HepG2 (cell line): ENCODE results near the gene NFILZ. TPM values are rescaled to one million over a fixed set of nuclear protein-coding genes. Genes with fewer than 3 reads are reported as not detected.

Experiments used
- E2F1 ChIP-seq: sonication (generic); formaldehyde crosslinking; IDR thresholded peaks from 2 replicates; pipeline ENCODE4 v1.5.0; 2020; ENCODE audit warnings: missing genetic modification reagents
- ZNF646 ChIP-seq: sonication (generic); formaldehyde crosslinking; IDR thresholded peaks from 2 replicates; pipeline ENCODE4 v1.9.0; 2021; ENCODE audit warnings: mild to moderate bottlenecking, missing genetic modification reagents
- polyA plus RNA-seq, 8 experiments: library from polyadenylated mRNA; depleted of rRNA in 3 of 8; stranded (reverse) in 7 of 8; unstranded in 1 of 8; fragments of >200 nt; fragmentation: Illumina TruSeq in 4 of 8; extraction: Trizol in 4 of 8; gene quantifications; 2 replicates each; pipeline versions ENCODE4 v1.2.1 to v1.2.3, GENCODE V29; 2011 to 2016; ENCODE audit warnings: low read depth in 4 of 8, missing spikeins in 1 of 8, mixed read lengths in 1 of 8; ENCODE audit not compliant: insufficient read depth in 1 of 8
- total RNA-seq, 5 experiments: library from RNA; depleted of rRNA; stranded (reverse); fragments of >200 nt; fragmentation: Illumina TruSeq; extraction: Trizol; gene quantifications; 2 replicates each; pipeline ENCODE4 v1.2.3, GENCODE V29; 2016; ENCODE audit warnings: low read depth in 1 of 5
- TF ChIP-seq, protein P1 (sequence below): sonication (generic); formaldehyde crosslinking; IDR thresholded peaks from 2 replicates; pipeline ENCODE4 v1.4.0; 2020; ENCODE audit warnings: missing genetic modification reagents, borderline replicate concordance

Gene NFILZ
- total and polyA plus RNA-seq, 2 of the 13 experiments (the other 11 are each of a cell fraction or from before 2014, with no cell fraction given) = not detected

- TF ChIP-seq, protein P1, sequence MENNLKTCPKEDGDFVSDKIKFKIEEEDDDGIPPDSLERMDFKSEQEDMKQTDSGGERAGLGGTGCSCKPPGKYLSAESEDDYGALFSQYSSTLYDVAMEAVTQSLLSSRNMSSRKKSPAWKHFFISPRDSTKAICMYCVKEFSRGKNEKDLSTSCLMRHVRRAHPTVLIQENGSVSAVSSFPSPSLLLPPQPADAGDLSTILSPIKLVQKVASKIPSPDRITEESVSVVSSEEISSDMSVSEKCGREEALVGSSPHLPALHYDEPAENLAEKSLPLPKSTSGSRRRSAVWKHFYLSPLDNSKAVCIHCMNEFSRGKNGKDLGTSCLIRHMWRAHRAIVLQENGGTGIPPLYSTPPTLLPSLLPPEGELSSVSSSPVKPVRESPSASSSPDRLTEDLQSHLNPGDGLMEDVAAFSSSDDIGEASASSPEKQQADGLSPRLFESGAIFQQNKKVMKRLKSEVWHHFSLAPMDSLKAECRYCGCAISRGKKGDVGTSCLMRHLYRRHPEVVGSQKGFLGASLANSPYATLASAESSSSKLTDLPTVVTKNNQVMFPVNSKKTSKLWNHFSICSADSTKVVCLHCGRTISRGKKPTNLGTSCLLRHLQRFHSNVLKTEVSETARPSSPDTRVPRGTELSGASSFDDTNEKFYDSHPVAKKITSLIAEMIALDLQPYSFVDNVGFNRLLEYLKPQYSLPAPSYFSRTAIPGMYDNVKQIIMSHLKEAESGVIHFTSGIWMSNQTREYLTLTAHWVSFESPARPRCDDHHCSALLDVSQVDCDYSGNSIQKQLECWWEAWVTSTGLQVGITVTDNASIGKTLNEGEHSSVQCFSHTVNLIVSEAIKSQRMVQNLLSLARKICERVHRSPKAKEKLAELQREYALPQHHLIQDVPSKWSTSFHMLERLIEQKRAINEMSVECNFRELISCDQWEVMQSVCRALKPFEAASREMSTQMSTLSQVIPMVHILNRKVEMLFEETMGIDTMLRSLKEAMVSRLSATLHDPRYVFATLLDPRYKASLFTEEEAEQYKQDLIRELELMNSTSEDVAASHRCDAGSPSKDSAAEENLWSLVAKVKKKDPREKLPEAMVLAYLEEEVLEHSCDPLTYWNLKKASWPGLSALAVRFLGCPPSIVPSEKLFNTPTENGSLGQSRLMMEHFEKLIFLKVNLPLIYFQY = no peak
- no peak for TF ChIP-seq E2F1
- TF ChIP-seq ZNF646 (CRISPR knock-in tag) = peak; percentile 97
These were observed 20.1 kb upstream of the NFILZ start, which contains the start of gene ADAMTS10 (continued) for GRCh38 chr19:8610041-8610935.
